RPMI8226 (cell line): ENCODE data around the gene LRP8.

Source experiments
- DNase-seq: peaks from one replicate; pipeline ENCODE4 v3.0.0-alpha.2; 2015

LRP8 gene

GRCh38 chr1:53279296-53280200 lies 48.3 kb downstream of the LRP8 start:
- no peak for DNase-seq

GRCh38 chr1:53278298-53278725 lies 49.6 kb downstream of the LRP8 start:
- DNase-seq = peak; percentile 69

- no peak for DNase-seq
Measured at GRCh38 chr1:53277326-53277725, 50.5 kb downstream of the LRP8 start.

- DNase-seq = no peak
Measured at GRCh38 chr1:53276902-53277281, 51.0 kb downstream of the LRP8 start.

- DNase-seq = no peak
Measured at GRCh38 chr1:53276153-53276901, 51.5 kb downstream of the LRP8 start.

- DNase-seq = no peak
Measured at GRCh38 chr1:53275566-53275965, 52.3 kb downstream of the LRP8 start.

GRCh38 chr1:53274541-53275185 lies 53.2 kb downstream of the LRP8 start:
- no peak for DNase-seq

- DNase-seq = no peak
Measured at GRCh38 chr1:53274026-53274425, 53.8 kb downstream of the LRP8 start.

GRCh38 chr1:53273526-53273925 lies 54.3 kb downstream of the LRP8 start:
- DNase-seq = no peak

GRCh38 chr1:53272349-53272748 lies 55.5 kb downstream of the LRP8 start:
- DNase-seq = no peak

- DNase-seq = no peak
Measured at GRCh38 chr1:53271446-53272090, 56.3 kb downstream of the LRP8 start.

- DNase-seq = no peak
Measured at GRCh38 chr1:53270873-53271272, 57.0 kb downstream of the LRP8 start.

- no peak for DNase-seq
Measured at GRCh38 chr1:53270107-53270506, 57.8 kb downstream of the LRP8 start.

- DNase-seq = no peak
Measured at GRCh38 chr1:53267761-53268160, 60.1 kb downstream of the LRP8 start.

GRCh38 chr1:53266038-53266437 lies 61.8 kb downstream of the LRP8 start:
- peak; percentile 18 for DNase-seq

GRCh38 chr1:53265581-53265980 lies 62.3 kb downstream of the LRP8 start:
- no peak for DNase-seq

GRCh38 chr1:53264048-53264447 lies 63.8 kb downstream of the LRP8 start:
- no peak for DNase-seq

GRCh38 chr1:53262000-53262399 lies 65.9 kb downstream of the LRP8 start:
- DNase-seq = no peak

- no peak for DNase-seq
Measured at GRCh38 chr1:53260631-53261247, 67.1 kb downstream of the LRP8 start.

GRCh38 chr1:53259932-53260331 lies 67.9 kb downstream of the LRP8 start:
- DNase-seq = no peak

GRCh38 chr1:53258216-53258615 lies 69.7 kb downstream of the LRP8 start:
- DNase-seq = no peak

- DNase-seq = no peak
Measured at GRCh38 chr1:53257454-53258081, 70.3 kb downstream of the LRP8 start.
